Measurements from ENCODE around the gene COQ4.

Gene COQ4

GRCh38 chr9:128323212-128323730, 632 bp downstream of the COQ4 start:
- TF ChIP-seq CTCF (IDR thresholded peaks at IDR 0.05; ENCODE audit: low read depth, low read length) = no peak
- peak overlapping the region; percentile 96 for H3K4me3 ChIP-seq (ENCODE audit: low read depth, low read length)

- no peak for TF ChIP-seq CTCF (IDR thresholded peaks at IDR 0.05; ENCODE audit: low read depth, low read length)
- peak overlapping the region; percentile 96 for H3K4me3 ChIP-seq (ENCODE audit: low read depth, low read length)
These were observed 1.2 kb downstream of the COQ4 start for GRCh38 chr9:128323791-128324190.

- H3K4me3 ChIP-seq (ENCODE audit: low read depth, low read length) = no peak overlapping the region
- no peak for TF ChIP-seq CTCF (IDR thresholded peaks at IDR 0.05; ENCODE audit: low read depth, low read length)
These were observed 1.8 kb downstream of the COQ4 start for GRCh38 chr9:128324401-128324800.

GRCh38 chr9:128325629-128326028, 3.0 kb downstream of the COQ4 start:
- no peak for TF ChIP-seq CTCF (IDR thresholded peaks at IDR 0.05; ENCODE audit: low read depth, low read length)
- H3K4me3 ChIP-seq (ENCODE audit: low read depth, low read length) = no peak overlapping the region

- H3K4me3 ChIP-seq (ENCODE audit: low read depth, low read length) = no peak overlapping the region
- no peak for TF ChIP-seq CTCF (IDR thresholded peaks at IDR 0.05; ENCODE audit: low read depth, low read length)
These were observed 10.8 kb downstream of the COQ4 start for GRCh38 chr9:128333451-128333869.

- TF ChIP-seq CTCF (IDR thresholded peaks at IDR 0.05; ENCODE audit: low read depth, low read length) = no peak
- H3K4me3 ChIP-seq (ENCODE audit: low read depth, low read length) = no peak overlapping the region
These were observed 12.5 kb downstream of the COQ4 start for GRCh38 chr9:128335161-128335560.

- TF ChIP-seq CTCF (IDR thresholded peaks at IDR 0.05; ENCODE audit: low read depth, low read length) = no peak
- no peak overlapping the region for H3K4me3 ChIP-seq (ENCODE audit: low read depth, low read length)
These were observed 13.3 kb downstream of the COQ4 start for GRCh38 chr9:128335914-128336313.
